HG03378 (cell line): Measurements from ENCODE around the gene DIP2B.
"Not testable (repeated sequence)": the region's sequence is repeated elsewhere in the genome, so short reads cannot be mapped to it uniquely, and the experiment has no call there.

Experiments
- ATAC-seq: cut with Tn5 transposase; IDR thresholded peaks from one replicate; pipeline ENCODE4 v1.9.1; 2021; ENCODE audit warnings: mild to moderate bottlenecking, moderate library complexity; ENCODE audit not compliant: unreplicated experiment

The DIP2B gene

GRCh38 chr12:50662116-50662510 is 157.3 kb downstream of the DIP2B start:
- ATAC-seq = no peak

DNA sequence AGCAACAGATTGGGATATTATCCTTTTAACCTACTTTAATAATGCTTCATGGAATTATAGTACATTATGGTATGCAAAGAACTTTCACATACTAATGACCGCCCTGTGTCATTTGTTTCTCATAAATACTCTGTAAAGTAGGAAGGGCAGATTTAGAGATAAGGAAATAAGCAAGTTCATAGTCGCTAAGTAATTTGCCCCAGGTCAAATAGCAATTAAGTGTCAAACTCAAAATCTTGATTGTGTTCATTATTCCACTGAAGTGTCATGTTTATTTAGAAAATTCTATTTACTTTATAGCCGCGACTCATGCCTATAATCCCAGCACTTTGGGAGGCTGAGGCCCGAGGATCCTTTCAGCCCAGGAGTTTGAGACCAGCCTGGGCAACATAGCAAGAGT is 160.4 kb downstream of the DIP2B start:
- no peak for ATAC-seq

DNA sequence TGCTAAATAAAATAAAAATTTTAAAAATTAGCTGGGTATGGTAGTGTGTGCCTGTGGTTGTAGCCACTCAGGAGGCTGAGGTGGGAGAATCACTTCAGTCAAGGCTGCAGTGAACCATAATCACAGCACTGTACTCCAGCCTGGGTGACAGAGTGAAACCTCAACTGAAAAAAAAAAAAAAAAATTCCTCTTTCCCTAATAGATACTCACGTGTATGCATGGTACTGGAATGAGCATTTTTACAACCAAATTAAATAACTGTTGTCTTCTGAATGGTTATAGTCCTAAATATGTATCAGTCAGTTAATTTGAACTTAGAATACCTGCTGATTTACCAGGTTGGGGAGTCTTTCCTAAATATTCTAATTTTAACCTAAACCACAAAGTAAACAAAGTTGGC is 160.8 kb downstream of the DIP2B start:
- ATAC-seq = no peak

DNA sequence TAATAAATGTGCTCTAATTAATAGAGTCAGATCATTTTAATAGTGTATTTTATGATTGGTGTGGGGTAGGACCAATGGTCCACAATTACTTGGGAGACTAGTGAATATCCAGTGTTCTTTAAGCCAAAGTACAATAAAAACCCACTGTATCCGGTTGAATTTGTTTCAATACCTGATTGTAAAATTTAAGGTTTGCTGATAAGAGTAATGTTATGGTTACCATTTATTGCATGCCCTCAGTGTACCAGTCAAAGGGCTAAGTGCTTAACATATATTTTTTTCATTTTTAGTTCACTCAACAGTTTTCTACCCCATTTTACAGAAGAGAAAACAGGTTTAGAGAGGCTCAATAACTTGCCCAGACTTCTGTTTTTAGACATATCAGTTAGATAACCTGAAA is 161.2 kb downstream of the DIP2B start:
- no peak for ATAC-seq

DNA sequence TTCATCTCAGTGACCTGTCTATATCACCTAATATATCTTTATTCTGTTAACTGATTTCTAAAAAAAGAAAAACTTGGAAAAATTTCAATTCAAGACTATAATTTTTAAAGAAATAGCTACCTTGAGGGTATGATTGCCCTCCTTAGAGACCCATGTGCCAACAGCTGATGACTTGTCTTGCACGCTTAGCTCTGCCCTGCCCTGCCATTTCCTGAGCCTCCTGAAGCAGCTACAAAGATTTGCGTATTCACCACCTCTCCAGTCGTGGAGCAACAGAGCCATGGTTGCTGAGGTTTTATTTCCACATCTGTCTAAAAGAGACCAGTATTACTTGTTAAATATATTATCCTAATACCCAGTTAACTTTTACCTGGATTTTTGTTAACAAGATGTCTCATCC is 167.4 kb downstream of the DIP2B start:
- no peak for ATAC-seq

DNA sequence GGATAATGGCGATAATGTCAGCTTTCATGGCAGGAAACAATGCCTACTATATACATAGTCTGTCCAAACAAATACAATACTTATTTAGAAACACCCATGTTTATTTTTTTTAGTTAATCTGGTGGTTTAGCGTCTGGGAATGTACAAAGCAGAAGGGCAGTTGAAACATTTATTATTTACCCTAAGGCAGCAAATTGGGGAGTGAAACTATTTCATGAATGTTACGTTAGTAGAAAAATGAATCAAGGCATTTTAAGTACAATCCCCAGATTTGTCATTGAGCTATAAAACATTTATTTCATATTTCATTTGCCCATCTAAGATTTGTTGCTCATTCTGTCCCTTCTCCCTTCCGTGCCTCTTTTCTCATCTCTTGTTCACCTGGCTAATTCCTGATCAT is 172.0 kb downstream of the DIP2B start:
- no peak for ATAC-seq

DNA sequence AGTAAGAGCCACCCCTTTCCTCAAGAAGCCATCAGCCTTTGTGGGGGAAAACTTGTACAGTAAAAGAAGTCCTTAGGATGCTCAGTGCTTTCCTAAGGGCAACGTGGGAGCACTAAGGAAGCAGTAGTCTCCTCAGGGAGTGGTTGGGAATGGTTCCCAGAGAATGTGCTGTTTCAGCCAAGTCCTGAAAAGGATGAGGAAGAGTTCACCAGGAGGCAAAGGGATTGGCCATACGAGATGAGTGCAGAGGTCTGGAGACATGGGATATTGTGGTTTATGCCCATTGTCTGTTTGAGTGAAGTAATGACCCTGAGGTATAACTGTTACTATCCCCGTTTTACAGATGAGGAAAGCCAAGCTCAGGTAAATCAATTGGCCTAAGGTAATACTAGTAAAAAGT is 173.1 kb downstream of the DIP2B start:
- ATAC-seq = no peak

GRCh38 chr12:50678650-50679365 is 174.0 kb downstream of the DIP2B start:
- ATAC-seq = no peak

DNA sequence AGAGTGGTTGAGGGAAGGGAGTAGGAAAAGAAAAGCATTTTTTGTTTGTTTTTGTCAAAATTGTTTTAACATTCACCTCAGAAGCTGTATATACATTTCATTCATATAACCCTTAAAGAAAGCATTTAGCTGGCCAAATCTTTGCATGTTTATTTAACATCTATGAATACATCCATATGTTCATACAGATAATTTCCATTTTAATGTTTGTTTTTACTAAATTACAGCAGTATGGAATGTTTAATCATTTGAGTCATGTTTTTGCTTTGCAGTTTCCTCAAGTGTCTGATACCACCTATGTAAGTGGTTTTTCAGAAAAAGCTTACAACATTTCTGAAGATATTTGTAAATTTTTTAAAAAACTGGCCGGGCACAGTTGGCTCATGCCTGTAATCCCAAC is 174.8 kb downstream of the DIP2B start:
- ATAC-seq = no peak

DNA sequence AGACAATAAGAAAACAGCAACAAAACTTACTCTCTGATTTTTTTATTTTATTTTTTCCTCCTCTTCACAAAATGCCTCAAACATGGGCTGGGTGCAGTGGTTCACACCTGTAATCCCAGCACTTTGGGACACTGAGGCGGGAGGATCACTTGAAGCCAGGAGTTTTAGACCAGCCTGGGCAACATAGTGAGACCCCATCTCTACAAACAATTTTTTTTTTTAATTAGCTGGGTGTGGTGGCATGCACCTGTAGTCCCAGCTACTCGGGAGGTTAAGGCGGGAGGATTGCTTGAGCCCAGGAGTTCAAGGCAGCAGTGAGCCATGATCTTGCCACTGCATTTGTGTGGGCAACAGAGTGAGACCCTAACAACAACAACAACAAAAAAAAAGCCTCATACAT is 176.3 kb downstream of the DIP2B start:
- not testable (repeated sequence) for ATAC-seq

DNA sequence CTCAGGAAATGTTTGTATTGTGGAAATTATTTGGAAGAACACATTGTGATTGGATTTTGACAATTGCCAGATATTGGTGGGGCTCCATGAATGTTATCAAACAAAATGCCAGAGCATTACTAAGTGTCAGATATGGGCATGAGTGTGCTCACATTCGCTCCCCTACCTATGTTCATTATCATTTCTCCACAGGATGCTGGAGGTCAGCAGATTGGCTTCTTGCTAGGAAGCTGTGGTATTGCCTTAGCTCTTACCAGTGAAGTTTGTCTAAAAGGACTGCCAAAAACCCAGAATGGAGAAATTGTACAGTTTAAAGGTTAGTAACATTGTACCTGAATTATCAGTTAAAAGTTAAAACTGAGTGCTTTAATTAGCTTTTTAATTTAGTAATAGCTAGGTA is 180.9 kb downstream of the DIP2B start:
- ATAC-seq = no peak

GRCh38 chr12:50686406-50686805 is 181.6 kb downstream of the DIP2B start:
- ATAC-seq = no peak

GRCh38 chr12:50686976-50687375 is 182.2 kb downstream of the DIP2B start:
- no peak for ATAC-seq

DNA sequence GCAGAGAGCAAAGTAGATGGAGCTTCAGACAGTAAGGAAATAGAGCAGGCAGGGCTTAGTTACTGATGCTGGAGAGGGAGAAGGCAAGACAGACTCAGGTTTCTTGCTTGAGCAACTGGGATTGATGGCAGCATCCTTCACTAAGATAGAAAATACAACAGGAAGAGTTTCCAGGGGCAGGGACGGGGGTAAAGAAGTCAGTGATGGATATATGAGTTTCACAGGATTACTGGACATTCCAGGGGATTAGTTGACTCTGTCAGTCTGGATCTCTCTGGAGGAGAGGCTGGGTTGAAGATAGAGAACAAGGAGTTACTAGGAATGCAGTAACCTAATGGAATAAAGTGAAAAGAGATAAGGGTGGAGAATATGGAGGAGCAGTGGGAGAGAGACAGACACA is 184.7 kb downstream of the DIP2B start:
- no peak for ATAC-seq

DNA sequence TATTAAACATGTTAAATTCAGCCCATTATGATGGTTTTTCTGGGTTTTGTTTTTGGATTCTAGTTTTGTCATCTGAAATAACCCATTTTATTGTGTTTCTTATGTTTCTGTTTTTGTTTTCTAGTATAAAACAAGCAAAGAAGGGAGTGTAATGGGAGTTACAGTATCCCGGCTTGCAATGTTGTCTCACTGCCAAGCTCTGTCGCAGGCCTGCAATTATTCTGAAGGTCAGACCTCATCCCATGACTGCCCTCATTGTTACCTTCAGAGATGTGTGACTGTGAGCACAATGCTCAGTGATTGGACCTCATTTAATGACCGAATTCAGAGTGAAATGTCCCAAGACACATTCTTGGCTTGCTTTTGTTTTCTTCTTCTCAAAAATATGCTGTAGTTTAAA is 186.1 kb downstream of the DIP2B start:
- ATAC-seq = no peak

- ATAC-seq = no peak
Observed at GRCh38 chr12:50695961-50696360, 191.2 kb downstream of the DIP2B start.

- no peak for ATAC-seq
Observed at GRCh38 chr12:50696931-50697330, 192.1 kb downstream of the DIP2B start.

DNA sequence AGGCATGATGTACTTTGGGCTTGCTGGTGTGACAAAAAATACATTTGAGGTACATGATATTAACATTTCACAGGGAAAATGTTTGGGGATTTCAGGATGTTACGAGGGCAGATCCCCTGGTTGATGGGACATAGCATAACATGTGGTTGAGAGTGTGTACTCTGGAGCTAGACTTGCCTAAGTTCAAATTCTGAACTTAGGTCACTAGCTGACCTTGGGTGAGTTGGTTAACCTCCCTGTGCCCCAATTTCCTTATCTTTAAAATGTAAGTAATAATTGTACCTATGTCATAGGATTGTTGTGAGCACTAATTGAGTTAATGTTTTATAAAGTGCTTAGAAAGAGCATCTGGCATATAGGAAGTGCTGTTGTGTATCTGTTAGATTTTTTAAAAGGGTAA is 194.4 kb downstream of the DIP2B start:
- ATAC-seq = no peak

GRCh38 chr12:50699940-50700339 is 195.2 kb downstream of the DIP2B start:
- no peak for ATAC-seq

GRCh38 chr12:50706606-50707005 is 201.8 kb downstream of the DIP2B start:
- no peak for ATAC-seq

DNA sequence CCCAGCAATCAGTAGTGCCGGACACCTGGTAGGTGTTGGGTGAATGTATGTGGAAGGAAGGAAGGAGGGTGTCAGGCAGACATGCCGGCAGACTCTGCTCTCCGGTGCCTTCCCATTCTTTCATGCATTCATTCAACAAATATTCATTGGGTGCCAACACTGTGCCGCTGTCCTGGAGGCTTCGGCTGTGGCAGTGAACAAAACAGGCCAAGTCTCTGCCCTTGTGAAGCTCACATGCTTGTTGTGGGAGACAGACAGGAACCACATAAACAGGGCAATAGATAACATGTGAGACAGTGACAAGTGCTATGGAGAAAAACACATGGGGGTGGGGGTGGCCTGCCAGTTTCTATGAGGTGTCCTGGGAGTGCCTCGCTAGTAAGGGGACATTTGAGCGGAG is 202.6 kb downstream of the DIP2B start:
- no peak for ATAC-seq

DNA sequence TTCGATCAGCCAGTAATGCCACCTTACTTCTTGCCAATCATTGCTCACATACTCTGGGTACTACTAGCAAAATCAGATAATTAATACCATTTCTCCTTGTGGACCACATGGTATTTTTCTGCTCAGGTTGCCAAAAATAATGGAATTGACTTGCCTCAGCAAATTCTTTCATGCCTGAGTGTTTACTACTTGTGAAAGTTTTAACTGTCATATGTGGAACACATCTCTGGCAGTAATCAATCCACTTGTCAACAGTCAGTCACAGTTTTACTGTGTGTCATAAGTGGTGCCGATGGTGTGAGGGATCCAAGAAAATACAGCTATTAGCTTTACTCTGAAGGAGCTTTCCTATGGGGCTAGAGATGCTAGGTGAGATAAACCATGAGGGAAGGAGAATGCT is 203.8 kb downstream of the DIP2B start:
- ATAC-seq = no peak

DNA sequence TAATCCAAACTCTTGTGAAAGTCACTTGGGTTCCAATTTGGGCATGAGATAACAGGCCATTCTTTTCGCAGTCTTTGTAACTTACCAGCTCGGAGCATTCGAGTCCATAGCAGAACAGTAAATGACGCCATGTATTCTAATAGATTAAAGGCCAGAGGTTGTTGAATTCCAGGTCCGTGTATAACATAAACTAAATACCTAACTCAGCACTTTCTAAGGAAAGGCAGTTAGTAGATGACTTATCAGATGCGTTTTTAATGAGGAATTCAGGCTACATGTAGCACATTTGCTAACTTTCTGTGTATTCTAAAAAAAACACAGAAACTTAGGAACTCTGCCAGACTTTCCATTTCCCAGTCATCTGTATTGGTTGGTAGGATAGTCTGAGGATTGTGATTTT is 206.3 kb downstream of the DIP2B start:
- ATAC-seq = no peak
